ENCODE data around the gene CSGALNACT2.
"Not testable (repeated sequence)": the region's sequence is repeated elsewhere in the genome, so short reads cannot be mapped to it uniquely, and the experiment has no call there.

The CSGALNACT2 gene

GRCh38 chr10:43218206-43218950 is 80.1 kb downstream of the CSGALNACT2 start:
- no peak for DNase-seq

- no peak for DNase-seq
Observed at GRCh38 chr10:43218951-43219837, 80.9 kb downstream of the CSGALNACT2 start.

GRCh38 chr10:43219848-43220247 is 81.6 kb downstream of the CSGALNACT2 start:
- DNase-seq: no peak

GRCh38 chr10:43220251-43220650 is 82.0 kb downstream of the CSGALNACT2 start:
- not testable (repeated sequence) for DNase-seq

- DNase-seq: no peak
Observed at GRCh38 chr10:43220657-43221418, 82.6 kb downstream of the CSGALNACT2 start.

- no peak for DNase-seq
Observed at GRCh38 chr10:43221419-43222209, 83.4 kb downstream of the CSGALNACT2 start.

- DNase-seq: no peak
Observed at GRCh38 chr10:43222210-43222720, 84.0 kb downstream of the CSGALNACT2 start.

- DNase-seq: no peak
Observed at GRCh38 chr10:43223056-43223455, 84.8 kb downstream of the CSGALNACT2 start.

- no peak for DNase-seq
Observed at GRCh38 chr10:43224321-43224720, 86.1 kb downstream of the CSGALNACT2 start.

- DNase-seq: no peak
Observed at GRCh38 chr10:43225004-43225786, 87.0 kb downstream of the CSGALNACT2 start.

- peak; percentile 58 for DNase-seq
Observed at GRCh38 chr10:43225787-43226153, 87.5 kb downstream of the CSGALNACT2 start.

- DNase-seq: no peak
Observed at GRCh38 chr10:43226441-43226840, 88.2 kb downstream of the CSGALNACT2 start.

- no peak for DNase-seq
Observed at GRCh38 chr10:43226851-43227845, 88.9 kb downstream of the CSGALNACT2 start.

GRCh38 chr10:43227911-43228782 is 89.9 kb downstream of the CSGALNACT2 start:
- no peak for DNase-seq

GRCh38 chr10:43228783-43229207 is 90.5 kb downstream of the CSGALNACT2 start:
- DNase-seq: no peak

- DNase-seq: peak; percentile 50
Observed at GRCh38 chr10:43229208-43230061, 91.2 kb downstream of the CSGALNACT2 start.

- no peak for DNase-seq
Observed at GRCh38 chr10:43230101-43230908, 92.1 kb downstream of the CSGALNACT2 start.
